HG03175 (cell line): ENCODE measurements around the gene ZGLP1.

Experiments used
- ATAC-seq: cut with Tn5 transposase; IDR thresholded peaks from one replicate; pipeline ENCODE4 v1.9.1; 2021; ENCODE audit warnings: mild to moderate bottlenecking, moderate library complexity; ENCODE audit not compliant: unreplicated experiment

The ZGLP1 gene

GRCh38 chr19:10328558-10329429 lies 19.2 kb upstream of the ZGLP1 start:
- no peak for ATAC-seq

- no peak for ATAC-seq
Measured at GRCh38 chr19:10327793-10328192, 18.2 kb upstream of the ZGLP1 start.

GRCh38 chr19:10325732-10326131 lies 16.1 kb upstream of the ZGLP1 start:
- ATAC-seq: no peak

GRCh38 chr19:10321874-10322835 lies 12.5 kb upstream of the ZGLP1 start:
- ATAC-seq: no peak

- ATAC-seq: no peak
Measured at GRCh38 chr19:10321417-10321797, 11.8 kb upstream of the ZGLP1 start.

- ATAC-seq: no peak
Measured at GRCh38 chr19:10320602-10321416, 11.2 kb upstream of the ZGLP1 start.

GRCh38 chr19:10318807-10319682 lies 9.4 kb upstream of the ZGLP1 start:
- ATAC-seq: no peak

GRCh38 chr19:10317857-10318462 lies 8.3 kb upstream of the ZGLP1 start:
- no peak for ATAC-seq

- ATAC-seq: no peak
Measured at GRCh38 chr19:10317045-10317856, 7.6 kb upstream of the ZGLP1 start.

- ATAC-seq: no peak
Measured at GRCh38 chr19:10316229-10317044, 6.8 kb upstream of the ZGLP1 start.

GRCh38 chr19:10315335-10316214 lies 6.0 kb upstream of the ZGLP1 start, which contains the start of gene FDX2:
FDX2 (minus strand) TSS chr19:10316015; CDS start chr19:10315996, 19 bp downstream.
- ATAC-seq: peak; percentile 77

GRCh38 chr19:10306327-10306726 lies 3.3 kb downstream of the ZGLP1 start:
- no peak for ATAC-seq

GRCh38 chr19:10305139-10305806 lies 4.3 kb downstream of the ZGLP1 start:
- no peak for ATAC-seq

GRCh38 chr19:10299545-10300458 lies 9.8 kb downstream of the ZGLP1 start:
- no peak for ATAC-seq
